Myocyte (in vitro differentiated cells): Measurements from ENCODE around the gene FADS3. TPM values are rescaled to one million over a fixed set of nuclear protein-coding genes. Genes with fewer than 3 reads are reported as not detected.
A peak's percentile ranks its signal among the peaks of the same experiment; 100 is the strongest.

Experiments
- DNase-seq: peaks from one replicate; pipeline ENCODE4 v3.0.0-alpha.2; 2012; ENCODE audit warnings: low read depth
- total RNA-seq: library from RNA; depleted of rRNA; stranded (reverse); fragments of >200 nt; gene quantifications from 2 replicates; pipeline ENCODE4 v1.2.3, GENCODE V29; 2014

Gene FADS3
- total RNA-seq, 1 donor from 2014 or later = 310 TPM

GRCh38 chr11:61900251-61900650, 8.9 kb upstream of the FADS3 start:
- DNase-seq = no peak

GRCh38 chr11:61899146-61899841, 7.9 kb upstream of the FADS3 start:
- DNase-seq = peak; percentile 72

GRCh38 chr11:61898247-61898582, 6.9 kb upstream of the FADS3 start:
- DNase-seq = no peak

GRCh38 chr11:61897387-61898246, 6.3 kb upstream of the FADS3 start:
- peak; percentile 69 for DNase-seq

- DNase-seq = no peak
These were observed 5.5 kb upstream of the FADS3 start for GRCh38 chr11:61896665-61897386.

GRCh38 chr11:61895718-61896059, 4.3 kb upstream of the FADS3 start:
- DNase-seq = no peak

- no peak for DNase-seq
These were observed 3.8 kb upstream of the FADS3 start for GRCh38 chr11:61895046-61895717.

- peak; percentile 46 for DNase-seq
These were observed 2.6 kb upstream of the FADS3 start for GRCh38 chr11:61893981-61894380.

- DNase-seq = no peak
These were observed 683 bp upstream of the FADS3 start for GRCh38 chr11:61892085-61892370.

- DNase-seq = peak; percentile 96
These were observed 615 bp downstream of the FADS3 start for GRCh38 chr11:61890529-61891330.

- peak; percentile 55 for DNase-seq
These were observed 1.5 kb downstream of the FADS3 start for GRCh38 chr11:61889831-61890230.

- no peak for DNase-seq
These were observed 2.8 kb downstream of the FADS3 start for GRCh38 chr11:61888590-61888989.

GRCh38 chr11:61887839-61888494, 3.4 kb downstream of the FADS3 start:
- peak; percentile 100 for DNase-seq

GRCh38 chr11:61886643-61887042, 4.7 kb downstream of the FADS3 start:
- DNase-seq = no peak

- DNase-seq = no peak
These were observed 5.4 kb downstream of the FADS3 start for GRCh38 chr11:61885784-61886580.

- DNase-seq = peak; percentile 93
These were observed 6.1 kb downstream of the FADS3 start for GRCh38 chr11:61885166-61885778.

GRCh38 chr11:61883947-61884346, 7.4 kb downstream of the FADS3 start:
- no peak for DNase-seq

GRCh38 chr11:61883327-61883726, 8.0 kb downstream of the FADS3 start:
- DNase-seq = no peak

GRCh38 chr11:61882879-61883278, 8.5 kb downstream of the FADS3 start:
- DNase-seq = no peak
